ENCODE data around the gene DIMT1. TPM values are rescaled to one million over a fixed set of nuclear protein-coding genes. Genes with fewer than 3 reads are reported as not detected.

Gene DIMT1
- total and polyA plus RNA-seq, 4 donors = 13.9 to 27.6 (median 19.0) TPM

DNA sequence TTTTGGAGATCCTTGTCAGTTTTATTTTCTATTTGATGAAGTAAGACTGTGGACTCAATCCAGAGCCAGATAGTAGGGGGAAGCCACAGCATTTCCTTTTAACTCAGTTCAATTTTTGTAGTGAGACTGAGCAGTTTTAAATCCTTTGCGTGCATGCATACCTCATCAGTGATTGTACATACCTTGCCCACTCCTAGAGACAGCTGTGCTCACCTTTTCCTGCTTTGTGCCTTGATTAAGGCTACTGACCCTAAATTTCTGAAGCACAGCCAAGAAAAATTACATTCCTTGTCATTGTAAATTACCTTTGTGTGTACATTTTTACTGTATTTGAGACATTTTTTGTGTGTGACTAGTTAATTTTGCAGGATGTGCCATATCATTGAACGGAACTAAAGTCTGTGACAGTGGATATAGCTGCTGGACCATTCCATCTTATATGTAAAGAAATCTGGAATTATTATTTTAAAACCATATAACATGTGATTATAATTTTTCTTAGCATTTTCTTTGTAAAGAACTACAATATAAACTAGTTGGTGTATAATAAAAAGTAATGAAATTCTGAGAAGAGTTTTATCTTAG, 17.8 kb downstream of the DIMT1 start:
- Histone ChIP-seq H3K9ac (ENCODE audit: insufficient read depth in 1 of 2, low read length in 2 of 2) (peak overlapping the region in 1 of 2 donors; percentile 2), H3K27ac (ENCODE audit: low read depth in 1 of 2, low read length in 1 of 2) (no peak overlapping the region), H3K9me3 (ENCODE audit: control insufficient read depth in 4 of 4, insufficient read depth in 3 of 4, low read length in 3 of 4) (no peaks in the 10 kb centered on the region), H3K4me1 (ENCODE audit: control insufficient read depth in 5 of 5, insufficient read depth in 5 of 5, low read length in 5 of 5) (peaks cover 0 to 8% (median 0%) of the 10 kb centered on the region in 5 donors), H3K27me3 (ENCODE audit: control insufficient read depth in 3 of 3, insufficient read depth in 3 of 3, low read length in 2 of 3) (no peaks in the 10 kb centered on the region), H3K4me3 (no peak overlapping the region), H3K36me3 (ENCODE audit: control insufficient read depth in 4 of 4, insufficient read depth in 4 of 4, low read length in 4 of 4) (peaks cover 14 to 31% (median 28%) of the 10 kb centered on the region in 4 donors)
- ATAC-seq (ENCODE audit: insufficient read depth, low FRiP score) (no peak), DNase-seq (no peak)
- TF ChIP-seq CTCF (IDR thresholded peaks at IDR 0.05; ENCODE audit: control extremely low read depth, extremely low read depth) = no peak
- 96% methylated on average over 2 of the region's 2 CpGs for WGBS, 2 donors

GRCh38 chr5:62385131-62385530, 18.6 kb downstream of the DIMT1 start:
- Histone ChIP-seq H3K9ac (ENCODE audit: insufficient read depth in 1 of 2, low read length in 2 of 2) (no peak overlapping the region), H3K27me3 (ENCODE audit: control insufficient read depth in 3 of 3, insufficient read depth in 3 of 3, low read length in 2 of 3) (no peaks in the 10 kb centered on the region), H3K9me3 (ENCODE audit: control insufficient read depth in 4 of 4, insufficient read depth in 3 of 4, low read length in 3 of 4) (no peaks in the 10 kb centered on the region), H3K36me3 (ENCODE audit: control insufficient read depth in 4 of 4, insufficient read depth in 4 of 4, low read length in 4 of 4) (peaks cover 12 to 36% (median 28%) of the 10 kb centered on the region in 4 donors), H3K27ac (ENCODE audit: low read depth in 1 of 2, low read length in 1 of 2) (no peak overlapping the region), H3K4me3 (no peak overlapping the region), H3K4me1 (ENCODE audit: control insufficient read depth in 5 of 5, insufficient read depth in 5 of 5, low read length in 5 of 5) (peaks cover 0 to 8% (median 0%) of the 10 kb centered on the region in 5 donors)
- 82 to 83% methylated on average over 4 of the region's 4 CpGs for WGBS, 2 donors
- ATAC-seq (ENCODE audit: insufficient read depth, low FRiP score) (no peak), DNase-seq (peak in 2 of 3 donors; percentile 27 to 47)
- no peak for TF ChIP-seq CTCF (IDR thresholded peaks at IDR 0.05; ENCODE audit: control extremely low read depth, extremely low read depth)

DNA sequence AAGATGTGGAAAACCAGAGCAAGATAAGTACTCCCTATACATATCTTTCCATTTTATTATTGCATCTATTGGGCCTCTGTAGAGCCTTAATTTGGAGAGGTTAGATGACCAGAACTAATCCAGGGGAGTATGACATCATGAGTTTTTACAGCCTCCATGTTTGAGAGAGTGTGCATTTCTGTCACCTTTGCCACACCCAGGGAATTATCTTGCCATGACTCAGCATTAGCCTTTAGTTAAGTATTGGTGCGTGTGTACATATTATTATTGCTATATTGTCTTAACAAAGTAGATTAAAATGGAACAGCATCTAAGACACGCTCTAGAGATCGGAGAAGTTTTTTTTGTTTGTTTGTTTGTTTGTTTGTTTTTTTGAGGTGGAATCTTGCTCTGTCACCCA, 27.6 kb downstream of the DIMT1 start:
- 96 to 99% methylated on average over 3 of the region's 3 CpGs for WGBS, 2 donors
- no peak for TF ChIP-seq CTCF (IDR thresholded peaks at IDR 0.05; ENCODE audit: control extremely low read depth, extremely low read depth)
- no peaks in the 10 kb centered on the region for H3K4me1 ChIP-seq (ENCODE audit: control insufficient read depth in 5 of 5, insufficient read depth in 5 of 5, low read length in 5 of 5)
- H3K9me3 ChIP-seq (ENCODE audit: control insufficient read depth in 4 of 4, insufficient read depth in 3 of 4, low read length in 3 of 4) = no peaks in the 10 kb centered on the region
- peaks cover 5 to 43% (median 20%) of the 10 kb centered on the region in 4 donors for H3K36me3 ChIP-seq (ENCODE audit: control insufficient read depth in 4 of 4, insufficient read depth in 4 of 4, low read length in 4 of 4)
- no peak overlapping the region for H3K9ac ChIP-seq (ENCODE audit: insufficient read depth in 1 of 2, low read length in 2 of 2)
- H3K4me3 ChIP-seq = no peak overlapping the region
- no peak overlapping the region for H3K27ac ChIP-seq (ENCODE audit: low read depth in 1 of 2, low read length in 1 of 2)
- DNase-seq = no peak
- no peaks in the 10 kb centered on the region for H3K27me3 ChIP-seq (ENCODE audit: control insufficient read depth in 3 of 3, insufficient read depth in 3 of 3, low read length in 2 of 3)
- ATAC-seq (ENCODE audit: insufficient read depth, low FRiP score) = no peak

GRCh38 chr5:62375627-62376026, 28.1 kb downstream of the DIMT1 start:
- no peak for TF ChIP-seq CTCF (IDR thresholded peaks at IDR 0.05; ENCODE audit: control extremely low read depth, extremely low read depth)
- H3K36me3 ChIP-seq (ENCODE audit: control insufficient read depth in 4 of 4, insufficient read depth in 4 of 4, low read length in 4 of 4) = peaks cover 5 to 41% (median 19%) of the 10 kb centered on the region in 4 donors
- DNase-seq (no peak), ATAC-seq (ENCODE audit: insufficient read depth, low FRiP score) (no peak)
- no peaks in the 10 kb centered on the region for H3K9me3 ChIP-seq (ENCODE audit: control insufficient read depth in 4 of 4, insufficient read depth in 3 of 4, low read length in 3 of 4)
- H3K27me3 ChIP-seq (ENCODE audit: control insufficient read depth in 3 of 3, insufficient read depth in 3 of 3, low read length in 2 of 3) = no peaks in the 10 kb centered on the region
- no peaks in the 10 kb centered on the region for H3K4me1 ChIP-seq (ENCODE audit: control insufficient read depth in 5 of 5, insufficient read depth in 5 of 5, low read length in 5 of 5)
- no peak overlapping the region for H3K4me3 ChIP-seq
- no peak overlapping the region for H3K9ac ChIP-seq (ENCODE audit: insufficient read depth in 1 of 2, low read length in 2 of 2)
- no peak overlapping the region for H3K27ac ChIP-seq (ENCODE audit: low read depth in 1 of 2, low read length in 1 of 2)

Data from lung (tissue), 12 donors.